Measurements from ENCODE around the gene PARVG. TPM values are rescaled to one million over a fixed set of nuclear protein-coding genes. Genes with fewer than 3 reads are reported as not detected.

PARVG gene
- total and polyA plus RNA-seq, 9 of the 15 experiments (the other 6 are each of a cell fraction or from before 2014, with no cell fraction given), result 0.35 TPM; not detected in 8

- no peak for TF ChIP-seq TSHZ1 (CRISPR knock-in tag; IDR thresholded peaks at IDR 0.05)
- no peak for TF ChIP-seq ZBTB1 (CRISPR knock-in tag; IDR thresholded peaks at IDR 0.05; ENCODE audit: borderline replicate concordance, low read depth)
- TF ChIP-seq XRCC3 (IDR thresholded peaks at IDR 0.05), result no peak
- no peak for TF ChIP-seq HMGXB4 (CRISPR knock-in tag; IDR thresholded peaks at IDR 0.05)
- TF ChIP-seq STAT5A (IDR thresholded peaks at IDR 0.05; ENCODE audit: borderline replicate concordance, low read length), result no peak
- no peak for TF ChIP-seq ZC3H11A (IDR thresholded peaks at IDR 0.05; ENCODE audit: low read depth, low read length)
These were observed 19.1 kb downstream of the PARVG start (continued) for GRCh38 chr22:44199866-44200265.

Measured in K562 (cell line).